Body of pancreas (tissue), 4 donors: ENCODE data around the gene PBXIP1. TPM values are rescaled to one million over a fixed set of nuclear protein-coding genes. Genes with fewer than 3 reads are reported as not detected.
"Not testable (repeated sequence)": the region's sequence is repeated elsewhere in the genome, so short reads cannot be mapped to it uniquely, and the experiment has no call there.

Experiments used
- ATAC-seq: fragments of 150-250 bp; one replicate; pipeline ENCODE4 v1.9.1; 2016
- DNase-seq, 4 donors: peaks; one replicate each; pipeline ENCODE4 v3.0.0-alpha.2; 2019
- H3K27ac ChIP-seq, 4 donors: fragments of 200-600 bp; sonication (generic); 1 replicate in 3 of 4; 2 replicates in 1 of 4; pipeline versions ENCODE4 v1.5.1 to v1.6.1; 2016 to 2019; ENCODE audit warnings: mild to moderate bottlenecking in 1 of 4, mixed read lengths in 1 of 4, moderate library complexity in 1 of 4
- H3K27me3 ChIP-seq, 2 donors: fragments of 200-600 bp; sonication (generic); one replicate each; pipeline ENCODE4 v1.6.0; 2016; ENCODE audit warnings: mild to moderate bottlenecking in 1 of 2
- H3K36me3 ChIP-seq, 2 donors: fragments of 200-600 bp; sonication (generic); replicated peaks in 1 of 2; 2 replicates each; pipeline ENCODE4 v1.5.1; 2016; ENCODE audit warnings: low read depth in 2 of 2; ENCODE audit not compliant: insufficient read depth in 1 of 2
- H3K4me1 ChIP-seq: fragments of 200-600 bp; sonication (generic); one replicate; pipeline ENCODE4 v1.6.0; 2016
- H3K4me3 ChIP-seq, 2 donors: fragments of 200-600 bp; sonication (generic); 1 replicate in 1 of 2; 2 replicates in 1 of 2; pipeline ENCODE4 v1.5.1; 2016 to 2019
- H3K9me3 ChIP-seq, 3 donors: fragments of 200-600 bp; sonication (generic); 1 replicate in 2 of 3; 2 replicates in 1 of 3; pipeline ENCODE4 v1.5.1; 2016
- POLR2A ChIP-seq, 3 donors: fragments of 450-650 bp; IDR thresholded peaks; one replicate each; pipeline ENCODE4 v1.6.1; 2016; ENCODE audit warnings: antibody characterized with exemption in 3 of 3, mild to moderate bottlenecking in 2 of 3
- WGBS, 2 donors: methylation state at CpG; one replicate each; pipeline ENCODE4 v1.1.5; 2017; 5-methylcytosine and 5-hydroxymethylcytosine counted together
- intact Hi-C: fragments of 100-400 bp; cut with DNase I; formaldehyde crosslinking; loops from one replicate; pipeline ENCODE4 v1.15.1; 2023
- total RNA-seq, 2 donors: library from RNA; depleted of rRNA; stranded (reverse); fragments of >200 nt; gene quantifications; one replicate each; pipeline ENCODE4 v1.1.0, GENCODE V29; 2016
- TF ChIP-seq, protein P1 (sequence below), 7 experiments: fragments of 450-650 bp in 4 of 7; fragments of 200-600 bp in 3 of 7; sonication (generic) in 3 of 7; IDR thresholded peaks; one replicate each; pipeline ENCODE4 v1.5.1; 2016 to 2019; ENCODE audit warnings: antibody characterized with exemption in 7 of 7

PBXIP1 gene
- total RNA-seq, 2 donors from 2014 or later, result 26.0 to 60.7 TPM

DNA sequence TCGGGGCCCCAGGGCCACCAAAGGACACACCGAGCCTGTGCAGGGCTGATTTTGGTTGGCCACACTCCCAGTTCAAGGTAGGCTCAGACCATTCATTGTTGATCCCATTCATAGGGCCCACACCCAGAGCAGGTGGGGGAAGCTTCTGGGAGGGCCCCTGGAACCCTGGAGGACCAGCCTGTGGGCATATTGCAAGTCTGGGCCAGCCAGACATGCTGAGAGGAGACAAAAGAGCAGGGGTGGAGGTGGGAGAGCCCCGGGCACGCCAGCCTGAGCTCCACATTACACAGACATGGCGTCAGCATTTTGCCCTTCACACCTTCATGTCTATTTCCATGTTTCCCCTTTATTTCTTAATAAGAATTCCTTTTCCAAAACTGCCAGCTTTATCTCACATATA is 45.0 kb downstream of the PBXIP1 start:
- TF ChIP-seq, protein P1, sequence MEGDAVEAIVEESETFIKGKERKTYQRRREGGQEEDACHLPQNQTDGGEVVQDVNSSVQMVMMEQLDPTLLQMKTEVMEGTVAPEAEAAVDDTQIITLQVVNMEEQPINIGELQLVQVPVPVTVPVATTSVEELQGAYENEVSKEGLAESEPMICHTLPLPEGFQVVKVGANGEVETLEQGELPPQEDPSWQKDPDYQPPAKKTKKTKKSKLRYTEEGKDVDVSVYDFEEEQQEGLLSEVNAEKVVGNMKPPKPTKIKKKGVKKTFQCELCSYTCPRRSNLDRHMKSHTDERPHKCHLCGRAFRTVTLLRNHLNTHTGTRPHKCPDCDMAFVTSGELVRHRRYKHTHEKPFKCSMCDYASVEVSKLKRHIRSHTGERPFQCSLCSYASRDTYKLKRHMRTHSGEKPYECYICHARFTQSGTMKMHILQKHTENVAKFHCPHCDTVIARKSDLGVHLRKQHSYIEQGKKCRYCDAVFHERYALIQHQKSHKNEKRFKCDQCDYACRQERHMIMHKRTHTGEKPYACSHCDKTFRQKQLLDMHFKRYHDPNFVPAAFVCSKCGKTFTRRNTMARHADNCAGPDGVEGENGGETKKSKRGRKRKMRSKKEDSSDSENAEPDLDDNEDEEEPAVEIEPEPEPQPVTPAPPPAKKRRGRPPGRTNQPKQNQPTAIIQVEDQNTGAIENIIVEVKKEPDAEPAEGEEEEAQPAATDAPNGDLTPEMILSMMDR (IDR thresholded peaks at IDR 0.05), result no peak
- TF ChIP-seq POLR2A (IDR thresholded peaks at IDR 0.05), result no peak
- H3K4me3 ChIP-seq, result no peak overlapping the region
- H3K27ac ChIP-seq, result no peak overlapping the region
- H3K27me3 ChIP-seq, result no peaks in the 10 kb centered on the region
- 86 to 87% methylated on average over 5 of the region's 5 CpGs for WGBS, 2 donors
- H3K4me1 ChIP-seq, result no peaks in the 10 kb centered on the region
- H3K36me3 ChIP-seq, result no peaks in the 10 kb centered on the region
- ATAC-seq (no peak), DNase-seq (no peak)
- H3K9me3 ChIP-seq, result no peaks in the 10 kb centered on the region
- intact Hi-C loops, result no loop called here

DNA sequence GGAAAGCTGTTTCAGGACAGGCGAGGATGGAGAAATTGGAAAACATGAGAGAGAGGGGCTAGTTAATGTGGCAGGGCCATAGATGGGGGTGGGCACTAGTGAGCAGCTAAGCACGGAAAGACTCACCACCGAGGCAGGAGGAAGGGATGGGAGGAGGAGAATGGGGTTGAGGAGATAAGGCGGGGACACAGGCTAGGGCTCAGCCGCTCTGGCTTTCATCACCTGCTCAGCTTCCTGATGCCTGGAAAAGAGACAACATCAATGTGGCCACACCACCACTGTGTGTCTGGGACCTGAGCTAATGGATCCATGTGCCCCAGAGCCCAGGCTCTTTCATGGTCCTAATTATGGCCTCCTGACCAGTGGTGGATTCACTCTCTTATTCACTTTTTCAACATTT is 47.0 kb downstream of the PBXIP1 start:
- no peak overlapping the region for H3K4me3 ChIP-seq
- WGBS, 2 donors, result 78 to 86% methylated on average over 5 of the region's 5 CpGs
- no peak for ATAC-seq
- H3K9me3 ChIP-seq, result no peaks in the 10 kb centered on the region
- no peaks in the 10 kb centered on the region for H3K27me3 ChIP-seq
- no peak for TF ChIP-seq POLR2A (IDR thresholded peaks at IDR 0.05)
- TF ChIP-seq, protein P1 (IDR thresholded peaks at IDR 0.05), result no peak
- H3K27ac ChIP-seq, result no peak overlapping the region
- no peak for DNase-seq
- H3K4me1 ChIP-seq, result no peaks in the 10 kb centered on the region
- H3K36me3 ChIP-seq, result no peaks in the 10 kb centered on the region
- intact Hi-C loops, result no loop called here

DNA sequence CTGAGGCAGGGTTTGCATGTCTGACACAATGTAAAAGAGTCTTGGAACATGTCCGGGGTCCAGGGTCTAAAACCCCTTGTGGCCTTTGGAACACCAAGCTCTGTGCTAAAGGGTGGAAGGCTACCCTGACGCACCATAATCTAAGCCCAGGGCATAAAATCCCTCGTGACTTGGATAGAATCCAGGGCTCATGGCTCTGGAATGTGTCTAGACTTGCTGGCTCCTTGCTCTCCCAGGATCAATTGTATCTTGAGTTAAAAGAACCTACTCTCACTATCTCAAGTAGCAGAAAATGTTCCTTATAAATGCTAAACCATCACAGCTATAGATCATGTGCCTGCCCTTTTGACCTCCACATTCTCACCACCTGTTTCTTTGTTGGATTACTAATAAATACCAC is 47.8 kb downstream of the PBXIP1 start:
- H3K36me3 ChIP-seq, H3K4me1 ChIP-seq, DNase-seq, H3K27ac ChIP-seq, intact Hi-C loops, ATAC-seq, H3K4me3 ChIP-seq, H3K9me3 ChIP-seq, H3K27me3 ChIP-seq: not testable (repeated sequence)
- WGBS, 2 donors, result 45 to 62% methylated on average over 2 to 3 of the region's 3 CpGs

DNA sequence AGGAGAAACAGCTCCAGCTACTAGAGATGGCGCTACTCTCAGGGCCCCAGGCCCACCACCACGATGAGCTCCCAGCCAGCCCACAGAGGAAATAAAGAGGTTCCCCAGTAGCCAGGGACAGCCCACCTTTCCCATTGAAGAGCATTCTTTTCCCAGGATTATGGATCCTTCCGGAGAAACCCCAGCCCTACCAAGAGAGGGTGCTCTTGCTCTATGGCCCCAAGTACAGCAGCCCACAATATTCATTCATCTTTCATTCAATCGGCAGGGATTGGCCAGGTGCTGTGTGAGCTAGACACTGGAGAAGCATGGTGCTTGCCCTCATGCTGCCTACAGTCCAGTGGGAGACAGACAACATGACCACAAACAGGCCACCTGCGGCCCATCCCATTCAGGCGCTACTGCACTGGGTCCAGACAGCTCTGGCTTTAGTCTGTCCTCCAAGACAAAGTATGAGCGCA is 49.2 kb downstream of the PBXIP1 start:
- Histone ChIP-seq H3K4me3 (no peak overlapping the region), H3K36me3 (no peaks in the 10 kb centered on the region), H3K27me3 (no peaks in the 10 kb centered on the region), H3K4me1 (no peaks in the 10 kb centered on the region), H3K27ac (no peak overlapping the region), H3K9me3 (no peaks in the 10 kb centered on the region)
- intact Hi-C loops, result no loop called here
- DNase-seq, result peak in 3 of 4 donors; percentile 5 to 18 (median 8)
- peak; percentile 47 for ATAC-seq
- 68 to 70% methylated on average over 3 to 7 of the region's 7 CpGs for WGBS, 2 donors
- TF ChIP-seq POLR2A (IDR thresholded peaks at IDR 0.05), result no peak
- TF ChIP-seq, protein P1 (IDR thresholded peaks at IDR 0.05), result peak in 4 of 7 experiments; percentile 48 to 62 (median 56)

DNA sequence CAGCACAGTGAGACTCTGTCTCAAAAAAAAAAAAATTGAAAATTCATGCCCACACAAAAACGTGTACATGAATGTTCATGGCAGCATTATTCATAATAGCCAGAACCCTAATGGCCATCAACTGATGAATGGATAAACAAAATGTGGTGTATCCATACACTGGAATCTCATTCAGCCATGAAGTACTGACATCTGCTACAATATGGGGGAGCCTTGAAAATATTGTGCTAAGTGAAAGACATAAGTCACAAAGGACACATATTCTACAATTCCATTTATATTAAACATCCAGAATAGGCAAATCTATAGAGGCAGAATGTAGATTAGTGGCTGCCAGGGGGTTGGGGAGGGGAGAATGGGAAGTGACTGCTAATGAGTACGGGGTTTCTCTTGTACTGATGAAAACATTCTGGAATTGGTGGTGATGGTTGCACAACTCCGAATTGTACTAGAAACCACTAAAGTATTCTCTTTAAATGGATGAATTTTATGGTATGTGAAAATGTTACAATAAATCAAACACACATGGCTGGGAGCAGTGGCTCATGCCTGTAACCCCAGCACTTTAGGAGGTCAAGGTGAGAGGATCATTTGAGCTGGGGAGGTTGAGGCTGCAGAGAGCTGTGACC is 52.8 kb downstream of the PBXIP1 start:
- ATAC-seq (no peak), DNase-seq (no peak)
- TF ChIP-seq, protein P1 (IDR thresholded peaks at IDR 0.05), result no peak
- TF ChIP-seq POLR2A (IDR thresholded peaks at IDR 0.05), result no peak
- no peaks in the 10 kb centered on the region for H3K36me3 ChIP-seq
- H3K4me1 ChIP-seq, result no peaks in the 10 kb centered on the region
- H3K27ac ChIP-seq, result no peak overlapping the region
- H3K9me3 ChIP-seq, result no peaks in the 10 kb centered on the region
- WGBS, 2 donors, result 54 to 57% methylated on average over 3 of the region's 3 CpGs
- H3K4me3 ChIP-seq, result no peak overlapping the region
- no peaks in the 10 kb centered on the region for H3K27me3 ChIP-seq
- intact Hi-C loops, result no loop called here
